Activated T-cell treated with anti-CD3 and anti-CD28 coated beads, Interleukin-2, amount 50 U/mL, for 4 hours (primary cell): ENCODE results near the gene MVK. TPM values are rescaled to one million over a fixed set of nuclear protein-coding genes. Genes with fewer than 3 reads are reported as not detected.

ENCODE experiments used
- ATAC-seq, 2 donors: fragments of 200-7000 bp; cut with Tn5 transposase; one replicate each; pipeline ENCODE4 v1.10.0; 2021
- DNase-seq: peaks from one replicate; pipeline ENCODE4 v3.0.0-alpha.2; 2020
- H3K27me3 Mint-ChIP-seq: one replicate; pipeline ENCODE4 v1.8.0; 2021; ENCODE audit warnings: low read depth, mixed read lengths
- H3K36me3 Mint-ChIP-seq: one replicate; pipeline ENCODE4 v1.8.0; 2022; ENCODE audit warnings: mixed read lengths; ENCODE audit not compliant: insufficient read depth
- H3K4me1 Mint-ChIP-seq: one replicate; pipeline ENCODE4 v1.8.0; 2021; ENCODE audit warnings: low read depth, mixed read lengths
- H3K4me3 Mint-ChIP-seq: one replicate; pipeline ENCODE4 v1.8.0; 2021; ENCODE audit warnings: mild to moderate bottlenecking, moderate library complexity, mixed read lengths
- H3K9me3 Mint-ChIP-seq: one replicate; pipeline ENCODE4 v1.8.0; 2021; ENCODE audit warnings: mixed read lengths
- total RNA-seq, 3 donors: library from RNA; stranded (reverse); gene quantifications; one replicate each; pipeline ENCODE4 v1.2.1, GENCODE V29; 2021

Gene MVK
- total RNA-seq, 3 donors from 2014 or later = 10.2 to 11.4 (median 10.4) TPM

GRCh38 chr12:109538191-109538863 is 35.3 kb upstream of the MVK start:
- no peaks in the 10 kb centered on the region for H3K27me3 Mint-ChIP-seq
- H3K4me3 Mint-ChIP-seq = no peak overlapping the region
- no peak for ATAC-seq
- no peak for DNase-seq
- H3K36me3 Mint-ChIP-seq = peaks cover 6% of the 10 kb centered on the region
- no peaks in the 10 kb centered on the region for H3K9me3 Mint-ChIP-seq
- H3K4me1 Mint-ChIP-seq = no peaks in the 10 kb centered on the region

GRCh38 chr12:109539508-109539907 is 34.1 kb upstream of the MVK start:
- ATAC-seq (no peak), DNase-seq (no peak)
- H3K4me1 Mint-ChIP-seq = no peaks in the 10 kb centered on the region
- H3K9me3 Mint-ChIP-seq = no peaks in the 10 kb centered on the region
- no peak overlapping the region for H3K4me3 Mint-ChIP-seq
- no peaks in the 10 kb centered on the region for H3K27me3 Mint-ChIP-seq
- peaks cover 3% of the 10 kb centered on the region for H3K36me3 Mint-ChIP-seq

- peaks cover 3% of the 10 kb centered on the region for H3K36me3 Mint-ChIP-seq
- H3K27me3 Mint-ChIP-seq = no peaks in the 10 kb centered on the region
- no peaks in the 10 kb centered on the region for H3K9me3 Mint-ChIP-seq
- ATAC-seq (no peak), DNase-seq (no peak)
- H3K4me1 Mint-ChIP-seq = peaks cover 12% of the 10 kb centered on the region
- no peak overlapping the region for H3K4me3 Mint-ChIP-seq
These were observed 32.8 kb upstream of the MVK start for GRCh38 chr12:109540526-109541412.

- H3K4me1 Mint-ChIP-seq = peaks cover 12% of the 10 kb centered on the region
- no peaks in the 10 kb centered on the region for H3K9me3 Mint-ChIP-seq
- no peak overlapping the region for H3K4me3 Mint-ChIP-seq
- H3K36me3 Mint-ChIP-seq = no peaks in the 10 kb centered on the region
- ATAC-seq (no peak), DNase-seq (no peak)
- H3K27me3 Mint-ChIP-seq = no peaks in the 10 kb centered on the region
These were observed 32.2 kb upstream of the MVK start for GRCh38 chr12:109541413-109541726.

- no peaks in the 10 kb centered on the region for H3K9me3 Mint-ChIP-seq
- no peak overlapping the region for H3K4me3 Mint-ChIP-seq
- H3K4me1 Mint-ChIP-seq = peaks cover 12% of the 10 kb centered on the region
- DNase-seq = no peak
- no peak for ATAC-seq
- peaks cover 3% of the 10 kb centered on the region for H3K27me3 Mint-ChIP-seq
- no peaks in the 10 kb centered on the region for H3K36me3 Mint-ChIP-seq
These were observed 31.6 kb upstream of the MVK start for GRCh38 chr12:109542014-109542413.

- H3K36me3 Mint-ChIP-seq = no peaks in the 10 kb centered on the region
- H3K4me3 Mint-ChIP-seq = no peak overlapping the region
- H3K4me1 Mint-ChIP-seq = peaks cover 12% of the 10 kb centered on the region
- DNase-seq (no peak), ATAC-seq (no peak)
- peaks cover 11% of the 10 kb centered on the region for H3K27me3 Mint-ChIP-seq
- H3K9me3 Mint-ChIP-seq = no peaks in the 10 kb centered on the region
These were observed 30.7 kb upstream of the MVK start for GRCh38 chr12:109542876-109543275.

- DNase-seq (no peak), ATAC-seq (no peak)
- Mint-ChIP-seq H3K36me3 (no peaks in the 10 kb centered on the region), H3K4me1 (peaks cover 12% of the 10 kb centered on the region), H3K9me3 (no peaks in the 10 kb centered on the region), H3K4me3 (no peak overlapping the region), H3K27me3 (peaks cover 19% of the 10 kb centered on the region)
These were observed 28.6 kb upstream of the MVK start for GRCh38 chr12:109544955-109545531.

- no peak for ATAC-seq
- Mint-ChIP-seq H3K27me3 (peaks cover 19% of the 10 kb centered on the region), H3K9me3 (no peaks in the 10 kb centered on the region)
These were observed 27.8 kb upstream of the MVK start for GRCh38 chr12:109545826-109546225.

GRCh38 chr12:109547286-109547685 is 26.3 kb upstream of the MVK start:
- Mint-ChIP-seq H3K36me3 (no peaks in the 10 kb centered on the region), H3K4me1 (peaks cover 12% of the 10 kb centered on the region), H3K4me3 (no peak overlapping the region), H3K9me3 (no peaks in the 10 kb centered on the region), H3K27me3 (peaks cover 19% of the 10 kb centered on the region)
- DNase-seq (no peak), ATAC-seq (no peak)

More at GRCh38 chr12:109545826-109546225, 27.8 kb upstream of the MVK start:
- Mint-ChIP-seq H3K36me3 (no peaks in the 10 kb centered on the region), H3K4me1 (peaks cover 12% of the 10 kb centered on the region), H3K4me3 (no peak overlapping the region)
- DNase-seq = no peak

- no peak for ATAC-seq
- no peaks in the 10 kb centered on the region for H3K9me3 Mint-ChIP-seq
These were observed 25.3 kb upstream of the MVK start for GRCh38 chr12:109548258-109548657.

GRCh38 chr12:109549613-109550270 is 23.9 kb upstream of the MVK start:
- peaks cover 19% of the 10 kb centered on the region for H3K27me3 Mint-ChIP-seq
- DNase-seq (no peak), ATAC-seq (no peak)
- no peak overlapping the region for H3K4me3 Mint-ChIP-seq
- no peaks in the 10 kb centered on the region for H3K36me3 Mint-ChIP-seq
- H3K4me1 Mint-ChIP-seq = peaks cover 10% of the 10 kb centered on the region
- H3K9me3 Mint-ChIP-seq = no peaks in the 10 kb centered on the region

More at GRCh38 chr12:109548258-109548657, 25.3 kb upstream of the MVK start:
- DNase-seq = no peak
- H3K27me3 Mint-ChIP-seq = peaks cover 19% of the 10 kb centered on the region
- peaks cover 12% of the 10 kb centered on the region for H3K4me1 Mint-ChIP-seq
- no peak overlapping the region for H3K4me3 Mint-ChIP-seq
- no peaks in the 10 kb centered on the region for H3K36me3 Mint-ChIP-seq

- Mint-ChIP-seq H3K4me1 (peaks cover 5% of the 10 kb centered on the region), H3K36me3 (no peaks in the 10 kb centered on the region), H3K27me3 (peaks cover 19% of the 10 kb centered on the region)
These were observed 23.3 kb upstream of the MVK start for GRCh38 chr12:109550281-109550680.

GRCh38 chr12:109551108-109551507 is 22.5 kb upstream of the MVK start:
- H3K9me3 Mint-ChIP-seq = no peaks in the 10 kb centered on the region
- ATAC-seq = no peak
- no peak for DNase-seq
- no peaks in the 10 kb centered on the region for H3K4me1 Mint-ChIP-seq
- H3K4me3 Mint-ChIP-seq = no peak overlapping the region
- H3K27me3 Mint-ChIP-seq = peaks cover 19% of the 10 kb centered on the region
- H3K36me3 Mint-ChIP-seq = no peaks in the 10 kb centered on the region

More at GRCh38 chr12:109550281-109550680, 23.3 kb upstream of the MVK start:
- ATAC-seq = no peak
- DNase-seq = no peak
- no peak overlapping the region for H3K4me3 Mint-ChIP-seq
- H3K9me3 Mint-ChIP-seq = no peaks in the 10 kb centered on the region

GRCh38 chr12:109552971-109553370 is 20.6 kb upstream of the MVK start:
- DNase-seq (no peak), ATAC-seq (no peak)
- H3K27me3 Mint-ChIP-seq = peaks cover 7% of the 10 kb centered on the region
- H3K36me3 Mint-ChIP-seq = peaks cover 5% of the 10 kb centered on the region
- H3K4me1 Mint-ChIP-seq = no peaks in the 10 kb centered on the region
- H3K9me3 Mint-ChIP-seq = no peaks in the 10 kb centered on the region
- no peak overlapping the region for H3K4me3 Mint-ChIP-seq
